Adrenal gland (tissue), 12 donors: ENCODE results near the gene CLDN9. TPM values are rescaled to one million over a fixed set of nuclear protein-coding genes. Genes with fewer than 3 reads are reported as not detected.

ENCODE experiments used
- DNase-seq, 7 donors: peaks; one replicate each; pipeline ENCODE4 v3.0.0-alpha.2; 2019 to 2020
- H3K27ac ChIP-seq, 5 donors: fragments of 200-600 bp; sonication (generic) in 4 of 5; 1 replicate in 3 of 5; 2 replicates in 2 of 5; pipeline versions ENCODE4 v1.5.1 to v1.8.0; 2016 to 2020; ENCODE audit warnings: mild to moderate bottlenecking in 1 of 5
- H3K27me3 ChIP-seq: fragments of 200-600 bp; 2 replicates; pipeline ENCODE4 v1.8.0; 2021
- H3K36me3 ChIP-seq, 2 donors: fragments of 200-600 bp; replicated peaks in 1 of 2; 1 replicate in 1 of 2; 2 replicates in 1 of 2; pipeline versions ENCODE4 v1.5.1 to v1.8.0; 2018 to 2022
- H3K4me1 ChIP-seq, 2 donors: fragments of 200-600 bp; replicated peaks in 1 of 2; 1 replicate in 1 of 2; 2 replicates in 1 of 2; pipeline versions ENCODE4 v1.5.1 to v1.8.0; 2018 to 2021
- H3K4me3 ChIP-seq, 4 donors: fragments of 200-600 bp; sonication (generic) in 3 of 4; one replicate each; pipeline ENCODE4 v1.5.1; 2016 to 2018
- H3K9me3 ChIP-seq, 3 donors: fragments of 200-600 bp; sonication (generic) in 1 of 3; replicated peaks in 1 of 3; 1 replicate in 2 of 3; 2 replicates in 1 of 3; pipeline versions ENCODE4 v1.5.1 to v1.8.0; 2016 to 2021
- POLR2A ChIP-seq, 2 donors: fragments of 450-650 bp; IDR thresholded peaks; one replicate each; pipeline ENCODE4 v1.6.1; 2017; ENCODE audit warnings: antibody characterized with exemption in 2 of 2, mild to moderate bottlenecking in 2 of 2, moderate library complexity in 1 of 2
- WGBS, 4 donors: extraction: QIAGEN DNeasy Blood & Tissue Kit in 2 of 4; methylation state at CpG; one replicate each; pipeline versions ENCODE4 v1.1.5 to v1.1.7; 2013 to 2017; 5-methylcytosine and 5-hydroxymethylcytosine counted together
- intact Hi-C, 2 donors: fragments of 100-400 bp; cut with DNase I; formaldehyde crosslinking; loops; one replicate each; pipeline versions ENCODE4 v1.14.1 to v1.15.0; 2022 to 2023
- polyA plus RNA-seq, 3 donors: library from polyadenylated mRNA; stranded (reverse); fragments of 200-250 nt in 2 of 3; fragments of 350-450 nt in 1 of 3; fragmentation: Illumina TruSeq in 1 of 3; extraction: RNeasy Lipid Tissue Mini Kit (QIAGEN cat#74804) in 1 of 3; gene quantifications; one replicate each; pipeline ENCODE4 v1.2.3, GENCODE V29; 2013 to 2014
- total RNA-seq, 9 donors: library from RNA; depleted of rRNA in 4 of 9; stranded (reverse); fragments of >200 nt in 4 of 9; fragments of 120-200 nt in 1 of 9; fragmentation: NEBNext Ultra II Directional in 1 of 9; extraction: Animal tissue kit (Norgen Biotek cat#: 25700) in 1 of 9; gene quantifications; one replicate each; pipeline versions ENCODE4 v1.1.0 to v1.2.4, GENCODE V29; 2013 to 2023
- TF ChIP-seq, protein P1 (sequence below), 6 experiments: fragments of 450-650 bp in 4 of 6; fragments of 200-600 bp in 2 of 6; sonication (generic) in 1 of 6; IDR thresholded peaks; 1 replicate in 5 of 6; 2 replicates in 1 of 6; pipeline versions ENCODE4 v1.5.1 to v1.8.0; 2016 to 2021; ENCODE audit warnings: antibody characterized with exemption in 6 of 6, mild to moderate bottlenecking in 2 of 6, moderate library complexity in 1 of 6
- donor health status: healthy with polysubstance abuse.
- donor health status: Bipolar disorder and iron deficiency.
- donor health status: DM: yes; HTN: yes; CAD: no.
- donor health status: DM: no; HTN: no; CAD: no.
- donor health status: DM: no; HTN: no; CAD: no.
- donor health status: DM: yes; HTN: yes; CAD: no.

The CLDN9 gene
- total and polyA plus RNA-seq, 12 donors = 0.28 to 1.4 (median 0.32) TPM; not detected in 8

DNA sequence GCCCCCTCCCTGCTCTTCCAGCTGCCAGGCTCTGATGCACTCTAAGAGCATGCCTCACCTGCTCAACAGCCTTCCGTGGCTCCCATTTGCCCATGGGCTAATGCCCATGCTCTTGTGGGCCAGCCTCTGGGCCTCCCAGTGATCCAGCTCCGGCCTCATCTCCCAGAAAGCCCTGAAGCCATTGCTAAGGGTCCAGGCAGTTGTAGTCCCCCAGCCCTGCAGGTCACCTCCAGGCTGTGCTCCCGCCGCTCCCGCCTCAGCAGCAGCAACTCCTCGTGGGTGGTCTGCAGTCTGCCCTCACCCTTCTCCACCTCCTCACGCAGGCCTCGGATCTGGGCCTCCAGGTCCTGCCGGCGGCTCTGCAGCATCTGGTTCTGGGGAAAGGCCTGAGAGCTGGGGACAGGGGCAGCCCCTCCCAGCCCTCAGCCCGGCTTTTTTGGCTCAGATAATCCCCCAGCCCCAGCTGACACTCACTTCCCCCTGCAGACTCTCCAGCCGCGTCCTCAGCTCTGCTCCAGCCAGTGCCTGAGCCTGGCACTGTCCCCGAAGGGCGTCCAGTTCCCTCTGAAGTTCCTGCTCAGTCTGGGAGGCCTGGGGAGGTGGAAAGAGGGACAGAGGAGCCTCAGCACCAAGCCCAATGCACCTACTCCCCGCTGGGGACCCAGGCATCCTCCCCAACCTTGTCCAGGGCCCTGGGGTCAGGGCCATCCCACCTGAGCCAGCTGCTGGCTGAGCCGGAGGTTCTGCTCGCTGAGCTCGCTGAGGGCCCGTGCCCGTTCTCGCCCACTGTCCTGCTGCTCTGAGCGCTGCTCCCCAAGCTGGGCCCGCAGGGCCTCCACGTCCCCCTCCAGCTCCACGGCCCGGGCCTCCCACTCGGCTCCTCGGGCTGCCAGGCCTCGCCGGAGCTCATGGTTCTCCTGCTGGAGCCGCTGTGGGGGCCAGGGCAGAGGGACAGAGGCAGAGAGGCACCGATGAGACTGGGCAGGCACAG is 17.8 kb downstream of the CLDN9 start:
- WGBS, 4 donors = 68 to 80% (median 71%) methylated on average over 21 to 33 of the region's 33 CpGs
- intact Hi-C loops = loop anchor here in 1 of 2 donors (5.0 kb wide), 1 partner anchor 33 kb away; no protein-coding TSS in a partner anchor
- peaks cover 0 to 14% of the 10 kb centered on the region in 2 donors for H3K4me1 ChIP-seq

DNA sequence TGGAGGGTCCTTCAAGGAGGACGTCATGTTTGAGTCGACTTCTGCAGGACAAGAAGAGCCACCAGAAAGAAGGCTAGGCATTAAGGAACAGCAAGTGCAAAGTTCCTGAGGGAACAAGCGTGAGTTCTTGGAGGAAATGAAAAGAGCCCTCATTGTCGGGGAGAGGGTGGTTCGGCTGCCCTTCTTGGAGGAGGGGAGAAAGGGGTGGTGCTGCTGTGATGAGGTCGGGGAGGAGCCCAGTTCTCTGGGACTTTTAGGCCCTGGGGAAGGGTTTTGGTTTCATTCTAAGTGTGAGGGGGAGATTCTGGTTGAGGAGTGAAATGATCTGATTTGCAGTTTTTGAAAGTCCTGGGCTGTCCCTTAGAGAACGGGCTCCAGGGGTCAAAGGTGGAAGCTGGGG is 19.9 kb downstream of the CLDN9 start:
- peaks cover 54% of the 10 kb centered on the region for H3K27me3 ChIP-seq

More for the DNA sequence above, 17.8 kb downstream of the CLDN9 start:
- no peaks in the 10 kb centered on the region for H3K9me3 ChIP-seq
- TF ChIP-seq, protein P1, sequence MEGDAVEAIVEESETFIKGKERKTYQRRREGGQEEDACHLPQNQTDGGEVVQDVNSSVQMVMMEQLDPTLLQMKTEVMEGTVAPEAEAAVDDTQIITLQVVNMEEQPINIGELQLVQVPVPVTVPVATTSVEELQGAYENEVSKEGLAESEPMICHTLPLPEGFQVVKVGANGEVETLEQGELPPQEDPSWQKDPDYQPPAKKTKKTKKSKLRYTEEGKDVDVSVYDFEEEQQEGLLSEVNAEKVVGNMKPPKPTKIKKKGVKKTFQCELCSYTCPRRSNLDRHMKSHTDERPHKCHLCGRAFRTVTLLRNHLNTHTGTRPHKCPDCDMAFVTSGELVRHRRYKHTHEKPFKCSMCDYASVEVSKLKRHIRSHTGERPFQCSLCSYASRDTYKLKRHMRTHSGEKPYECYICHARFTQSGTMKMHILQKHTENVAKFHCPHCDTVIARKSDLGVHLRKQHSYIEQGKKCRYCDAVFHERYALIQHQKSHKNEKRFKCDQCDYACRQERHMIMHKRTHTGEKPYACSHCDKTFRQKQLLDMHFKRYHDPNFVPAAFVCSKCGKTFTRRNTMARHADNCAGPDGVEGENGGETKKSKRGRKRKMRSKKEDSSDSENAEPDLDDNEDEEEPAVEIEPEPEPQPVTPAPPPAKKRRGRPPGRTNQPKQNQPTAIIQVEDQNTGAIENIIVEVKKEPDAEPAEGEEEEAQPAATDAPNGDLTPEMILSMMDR (IDR thresholded peaks at IDR 0.05) = no peak
- TF ChIP-seq POLR2A (IDR thresholded peaks at IDR 0.05) = no peak
- no peak overlapping the region for H3K4me3 ChIP-seq
- H3K36me3 ChIP-seq = peaks cover 0 to 16% of the 10 kb centered on the region in 2 donors
- no peak overlapping the region for H3K27ac ChIP-seq
- H3K27me3 ChIP-seq = peaks cover 33% of the 10 kb centered on the region
- peak in 1 of 7 donors; percentile 19 for DNase-seq

DNA sequence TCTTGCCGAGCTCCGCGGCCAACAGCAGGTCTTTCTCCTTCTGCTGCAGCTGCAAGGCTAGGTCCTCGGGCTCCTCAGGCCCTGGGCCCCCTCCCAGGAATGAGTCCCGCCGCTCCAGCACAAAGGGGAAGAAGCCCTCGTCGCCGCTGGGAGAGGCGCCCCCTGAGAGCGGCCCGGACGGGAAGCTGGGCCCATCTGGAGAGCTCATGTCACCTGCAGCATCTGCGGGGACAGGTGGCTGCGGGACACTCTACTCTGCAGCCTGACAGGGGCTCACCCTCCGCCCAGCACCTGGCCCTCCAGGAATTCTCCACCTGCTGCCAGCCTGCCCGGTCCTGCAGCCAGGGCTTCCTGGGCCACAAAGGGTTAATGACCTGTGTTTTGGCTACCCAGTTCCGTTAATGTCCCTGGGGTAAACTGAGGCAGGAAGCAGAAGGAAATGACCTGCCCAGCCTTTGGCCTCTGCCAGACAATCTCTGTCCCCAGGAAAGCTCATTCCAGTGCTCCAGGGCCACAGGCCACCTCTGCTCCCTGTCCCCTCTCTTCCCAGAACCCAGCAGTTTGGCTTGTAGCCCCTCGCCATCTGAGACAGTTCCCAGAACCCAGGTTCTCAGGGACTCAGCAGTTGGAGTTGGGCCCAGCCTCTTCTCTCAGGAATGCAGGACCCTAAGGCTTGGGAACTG is 22.7 kb downstream of the CLDN9 start:
- Histone ChIP-seq H3K36me3 (no peaks in the 10 kb centered on the region), H3K27ac (no peak overlapping the region), H3K27me3 (peaks cover 59% of the 10 kb centered on the region), H3K9me3 (no peaks in the 10 kb centered on the region), H3K4me3 (no peak overlapping the region), H3K4me1 (no peaks in the 10 kb centered on the region)
- peak in 1 of 7 donors; percentile 15 for DNase-seq
- 25 to 40% (median 34%) methylated on average over 6 to 19 of the region's 19 CpGs for WGBS, 4 donors
- intact Hi-C loops = no loop called here
- no peak for TF ChIP-seq POLR2A (IDR thresholded peaks at IDR 0.05)
- TF ChIP-seq, protein P1 (IDR thresholded peaks at IDR 0.05) = no peak

More for the DNA sequence above, 19.9 kb downstream of the CLDN9 start:
- Histone ChIP-seq H3K9me3 (no peaks in the 10 kb centered on the region), H3K27ac (no peak overlapping the region), H3K4me1 (peaks cover 0 to 14% of the 10 kb centered on the region in 2 donors), H3K4me3 (no peak overlapping the region), H3K36me3 (no peaks in the 10 kb centered on the region)
- no peak for DNase-seq
- TF ChIP-seq, protein P1 (IDR thresholded peaks at IDR 0.05) = no peak
- TF ChIP-seq POLR2A (IDR thresholded peaks at IDR 0.05) = no peak
- WGBS, 4 donors = 25 to 32% (median 30%) methylated on average over 7 of the region's 7 CpGs
- intact Hi-C loops = loop anchor here in 1 of 2 donors (5.0 kb wide), 1 partner anchor 35 kb away; no protein-coding TSS in a partner anchor
